Nephron (organoid): Measurements from ENCODE around the gene POLR2J.

Experiments
- H3K27ac Mint-ChIP-seq, 3 experiments: 2 replicates each; pipeline ENCODE4 v1.8.0; 2020; ENCODE audit warnings: mixed read lengths in 3 of 3, mild to moderate bottlenecking in 2 of 3, moderate library complexity in 1 of 3
- H3K27me3 Mint-ChIP-seq: 2 replicates; pipeline ENCODE4 v1.8.0; 2021; ENCODE audit warnings: low read depth, mild to moderate bottlenecking, moderate library complexity, mixed read lengths
- H3K36me3 Mint-ChIP-seq: 2 replicates; pipeline ENCODE4 v1.8.0; 2020; ENCODE audit warnings: low read depth, mixed read lengths
- H3K4me1 Mint-ChIP-seq: 2 replicates; pipeline ENCODE4 v1.8.0; 2020; ENCODE audit warnings: mixed read lengths
- H3K4me3 Mint-ChIP-seq, 3 experiments: 2 replicates each; pipeline ENCODE4 v1.8.0; 2020; ENCODE audit warnings: mild to moderate bottlenecking in 3 of 3, mixed read lengths in 3 of 3, moderate library complexity in 2 of 3
- H3K9me3 Mint-ChIP-seq: 2 replicates; pipeline ENCODE4 v1.8.0; 2020; ENCODE audit warnings: mixed read lengths
- CTCF ChIP-seq, 3 experiments: fragments of 200-600 bp; sonication (generic); IDR thresholded peaks; one replicate each; pipeline ENCODE4 v1.5.0; 2021; ENCODE audit warnings: antibody characterized with exemption in 3 of 3; ENCODE audit not compliant: unreplicated experiment in 3 of 3

POLR2J gene

GRCh38 chr7:102427019-102427405 lies 51.7 kb downstream of the POLR2J start:
- H3K36me3 Mint-ChIP-seq: peaks cover 37% of the 10 kb centered on the region
- no peak overlapping the region for H3K4me3 Mint-ChIP-seq
- no peaks in the 10 kb centered on the region for H3K27me3 Mint-ChIP-seq
- H3K4me1 Mint-ChIP-seq: peaks cover 34% of the 10 kb centered on the region
- H3K9me3 Mint-ChIP-seq: no peaks in the 10 kb centered on the region
- no peak for TF ChIP-seq CTCF (IDR thresholded peaks at IDR 0.05; ENCODE audit: unreplicated experiment in 3 of 3)
- no peak overlapping the region for H3K27ac Mint-ChIP-seq

DNA sequence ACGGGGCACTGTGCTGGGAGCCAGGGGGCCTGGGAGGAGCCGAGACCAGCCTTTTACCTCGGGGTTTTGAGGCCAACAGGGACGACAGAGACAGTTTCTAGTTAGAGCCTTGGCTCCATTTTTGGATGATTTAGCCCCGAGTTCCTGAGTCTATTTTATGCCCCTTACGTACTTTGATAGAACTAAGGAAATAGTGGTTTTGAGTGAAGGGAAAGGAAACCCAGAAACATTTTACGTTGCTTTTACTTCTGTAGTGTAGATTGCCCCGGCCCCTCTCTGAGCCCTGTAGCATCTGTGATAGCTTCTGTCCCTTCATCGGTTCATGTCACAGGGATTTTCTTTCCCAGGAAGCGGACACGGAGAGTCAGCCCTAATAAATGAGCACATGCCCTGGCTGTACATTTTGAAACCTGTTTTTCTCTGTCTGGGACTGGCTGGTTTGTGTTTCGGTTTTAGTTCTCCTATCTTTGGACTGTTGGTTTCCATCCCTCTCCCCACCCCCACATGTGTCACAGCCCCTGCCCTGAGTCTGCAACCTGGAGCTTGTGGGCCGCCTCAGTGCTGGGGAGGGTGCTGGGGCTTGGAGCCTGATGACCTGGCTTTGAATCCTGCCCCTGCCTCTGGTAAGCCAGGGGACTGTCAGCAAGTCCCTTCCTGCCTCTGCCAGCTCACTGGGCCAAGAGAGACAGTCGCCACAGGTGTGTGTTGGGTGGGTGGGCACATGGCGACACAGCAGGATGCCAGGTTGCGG lies 52.3 kb downstream of the POLR2J start:
- Mint-ChIP-seq H3K9me3 (no peaks in the 10 kb centered on the region), H3K36me3 (peaks cover 40% of the 10 kb centered on the region), H3K27ac (peak overlapping the region in 1 of 3 experiments; percentile 76), H3K4me3 (no peak overlapping the region), H3K27me3 (no peaks in the 10 kb centered on the region), H3K4me1 (peaks cover 29% of the 10 kb centered on the region)
- no peak for TF ChIP-seq CTCF (IDR thresholded peaks at IDR 0.05; ENCODE audit: unreplicated experiment in 3 of 3)

DNA sequence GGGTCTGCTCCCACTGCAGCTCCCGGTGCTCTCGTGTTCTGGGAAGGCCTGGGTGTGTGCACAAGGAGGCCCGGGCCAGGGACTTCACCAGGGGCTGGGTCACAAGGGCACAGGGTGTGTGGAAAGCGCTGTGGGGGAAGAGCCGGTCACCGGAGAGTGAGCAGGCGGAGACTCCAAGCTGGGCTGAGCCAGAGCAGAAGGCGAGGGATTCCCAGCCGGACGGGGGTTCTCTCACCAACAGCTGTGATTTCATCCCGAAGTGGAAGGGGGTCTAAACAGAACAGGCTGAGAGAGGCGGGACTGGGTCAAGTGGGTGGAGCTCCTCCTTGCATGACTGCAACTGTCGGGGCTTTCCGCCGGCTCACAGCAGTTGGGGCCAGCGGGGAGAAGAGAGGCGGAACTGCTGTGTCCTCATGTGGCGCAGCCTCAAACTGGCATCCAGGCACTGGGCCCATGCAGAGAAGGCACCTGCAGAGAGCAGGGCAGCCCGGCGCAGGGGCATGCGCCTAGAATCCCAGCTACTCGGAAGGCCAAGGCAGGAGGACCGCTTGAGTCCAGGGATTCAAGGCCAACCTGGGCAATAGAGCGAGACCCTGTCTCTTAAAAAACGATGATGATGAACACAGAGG lies 53.0 kb downstream of the POLR2J start:
- no peak for TF ChIP-seq CTCF (IDR thresholded peaks at IDR 0.05; ENCODE audit: unreplicated experiment in 3 of 3)
- Mint-ChIP-seq H3K9me3 (no peaks in the 10 kb centered on the region), H3K27me3 (no peaks in the 10 kb centered on the region), H3K36me3 (peaks cover 44% of the 10 kb centered on the region), H3K4me1 (peaks cover 27% of the 10 kb centered on the region), H3K4me3 (peak overlapping the region in 1 of 3 experiments; percentile 51), H3K27ac (peak overlapping the region in 2 of 3 experiments; percentile 62 to 76)

GRCh38 chr7:102424787-102425218 lies 53.9 kb downstream of the POLR2J start:
- peaks cover 53% of the 10 kb centered on the region for H3K36me3 Mint-ChIP-seq
- peak overlapping the region in 1 of 3 experiments; percentile 76 for H3K27ac Mint-ChIP-seq
- no peaks in the 10 kb centered on the region for H3K27me3 Mint-ChIP-seq
- H3K4me3 Mint-ChIP-seq: no peak overlapping the region
- H3K4me1 Mint-ChIP-seq: peaks cover 24% of the 10 kb centered on the region
- H3K9me3 Mint-ChIP-seq: no peaks in the 10 kb centered on the region
- no peak for TF ChIP-seq CTCF (IDR thresholded peaks at IDR 0.05; ENCODE audit: unreplicated experiment in 3 of 3)

GRCh38 chr7:102424129-102424551 lies 54.6 kb downstream of the POLR2J start:
- Mint-ChIP-seq H3K4me1 (peaks cover 24% of the 10 kb centered on the region), H3K27ac (peak overlapping the region in 1 of 3 experiments; percentile 76), H3K36me3 (peaks cover 60% of the 10 kb centered on the region), H3K9me3 (no peaks in the 10 kb centered on the region), H3K4me3 (peak overlapping the region in 1 of 3 experiments; percentile 23), H3K27me3 (no peaks in the 10 kb centered on the region)
- TF ChIP-seq CTCF (IDR thresholded peaks at IDR 0.05; ENCODE audit: unreplicated experiment in 3 of 3): no peak
